ENCODE data around the gene CNTNAP3.
"Not testable (repeated sequence)": the region's sequence is repeated elsewhere in the genome, so short reads cannot be mapped to it uniquely, and the experiment has no call there.

The CNTNAP3 gene

DNA sequence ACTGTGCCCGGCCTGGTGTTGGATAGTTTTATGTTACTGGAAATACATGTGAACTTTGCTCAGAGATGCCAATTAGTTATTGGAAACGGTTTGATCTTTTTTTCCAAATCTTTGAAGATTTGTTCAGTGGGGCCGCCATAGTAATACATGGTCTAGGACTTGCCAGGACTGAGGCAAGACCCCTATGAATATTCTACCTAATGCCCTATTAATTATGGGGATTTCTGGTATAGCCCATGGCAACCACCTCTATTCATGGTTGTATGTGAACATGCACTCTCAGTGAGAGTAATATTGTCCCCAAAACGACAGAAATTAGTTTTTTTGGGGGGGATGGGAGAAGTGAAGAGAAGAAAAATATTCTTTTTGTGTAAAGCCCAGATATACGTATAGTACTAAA lies 220.3 kb downstream of the CNTNAP3 start:
- DNase-seq (ENCODE audit: low read depth) = not testable (repeated sequence)

GRCh38 chr9:39062966-39063365 lies 225.0 kb downstream of the CNTNAP3 start:
- peak; percentile 8 for DNase-seq (ENCODE audit: low read depth)

DNA sequence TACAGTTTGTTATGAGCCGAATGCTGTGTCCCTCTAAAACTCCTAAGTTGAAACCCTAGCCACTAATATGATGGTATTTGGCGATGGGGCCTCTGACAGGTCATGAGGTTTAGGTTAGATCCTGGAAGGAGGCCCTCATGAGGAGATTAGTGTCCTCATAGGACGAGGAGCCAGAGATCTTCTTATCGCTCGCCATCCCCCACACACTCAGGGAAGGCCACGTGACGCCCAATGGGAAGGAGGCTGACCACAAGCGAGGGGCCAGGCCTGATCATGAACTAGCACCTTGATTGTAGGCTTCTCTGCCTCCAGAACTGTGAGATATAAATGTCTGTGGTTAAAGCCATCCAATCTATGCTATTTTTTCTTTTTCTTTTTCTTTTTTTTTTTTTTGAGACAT lies 233.5 kb downstream of the CNTNAP3 start:
- DNase-seq (ENCODE audit: low read depth) = not testable (repeated sequence)

DNA sequence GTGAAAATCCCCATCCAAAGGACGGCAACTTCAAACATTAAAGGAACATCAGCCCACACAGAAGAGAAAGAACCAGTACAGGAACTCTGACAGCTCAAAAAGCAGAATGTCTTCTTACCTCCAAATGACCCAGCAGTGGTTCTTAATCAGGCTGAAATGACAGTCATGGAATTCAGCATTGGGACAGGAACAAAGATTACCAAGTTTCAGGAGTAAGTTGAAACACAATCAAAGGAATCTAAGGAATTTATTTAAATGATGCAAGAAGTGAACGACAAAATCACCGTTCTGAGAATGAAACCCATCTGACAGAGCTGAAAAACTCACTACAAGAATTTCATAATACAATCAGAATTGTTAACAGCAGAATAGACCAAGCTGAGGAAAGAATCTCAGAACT lies 241.1 kb downstream of the CNTNAP3 start:
- peak; percentile 8 for DNase-seq (ENCODE audit: low read depth)

GRCh38 chr9:39042352-39042803 lies 245.6 kb downstream of the CNTNAP3 start:
- not testable (repeated sequence) for DNase-seq (ENCODE audit: low read depth)

- not testable (repeated sequence) for DNase-seq (ENCODE audit: low read depth)
These were observed 246.2 kb downstream of the CNTNAP3 start for GRCh38 chr9:39041774-39042173.

- not testable (repeated sequence) for DNase-seq (ENCODE audit: low read depth)
These were observed 248.8 kb downstream of the CNTNAP3 start for GRCh38 chr9:39039148-39039547.

- not testable (repeated sequence) for DNase-seq (ENCODE audit: low read depth)
These were observed 249.7 kb downstream of the CNTNAP3 start for GRCh38 chr9:39038221-39038620.

DNA sequence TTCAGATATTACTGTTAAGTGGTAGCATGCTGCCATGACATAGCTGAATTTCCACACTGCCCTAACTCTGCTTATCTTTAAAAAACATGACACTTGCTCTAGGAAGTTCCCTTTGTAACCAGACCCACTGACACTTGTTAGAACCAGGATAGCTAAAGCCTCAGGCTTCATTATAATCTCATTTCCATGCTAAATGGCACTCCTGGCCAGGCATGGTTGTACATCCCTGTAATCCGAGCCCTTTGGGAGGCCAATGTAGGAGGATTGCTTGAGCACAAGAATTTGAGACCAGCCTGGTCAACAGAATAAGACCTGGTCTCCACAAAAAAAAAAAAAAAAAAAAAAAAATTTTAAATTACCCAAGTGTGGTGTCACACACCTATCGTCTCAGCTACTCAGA lies 254.1 kb downstream of the CNTNAP3 start:
- not testable (repeated sequence) for DNase-seq (ENCODE audit: low read depth)

- peak; percentile 96 for DNase-seq (ENCODE audit: low read depth)
These were observed 257.6 kb downstream of the CNTNAP3 start for GRCh38 chr9:39030204-39031019.

DNA sequence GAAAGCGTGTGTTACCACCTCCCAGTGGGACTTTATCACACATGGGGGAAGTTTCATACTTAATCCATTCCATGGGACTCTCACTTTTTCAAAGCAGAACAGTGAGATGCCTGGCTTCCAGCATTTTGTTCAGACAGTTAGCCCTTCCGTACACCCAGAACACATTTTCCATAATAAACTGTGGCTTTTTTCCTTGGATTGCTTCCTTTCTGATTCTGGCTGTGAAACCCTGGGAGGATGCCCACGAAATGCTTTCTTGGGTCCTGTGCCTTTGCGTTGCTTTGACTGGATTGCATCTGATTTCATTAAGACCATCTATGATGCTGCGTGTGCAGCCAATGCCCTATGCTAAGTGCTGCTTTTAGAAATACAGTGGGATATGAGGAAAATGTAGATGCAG lies 259.1 kb downstream of the CNTNAP3 start:
- DNase-seq (ENCODE audit: low read depth) = not testable (repeated sequence)

- not testable (repeated sequence) for DNase-seq (ENCODE audit: low read depth)
These were observed 259.8 kb downstream of the CNTNAP3 start for GRCh38 chr9:39028168-39028567.

DNA sequence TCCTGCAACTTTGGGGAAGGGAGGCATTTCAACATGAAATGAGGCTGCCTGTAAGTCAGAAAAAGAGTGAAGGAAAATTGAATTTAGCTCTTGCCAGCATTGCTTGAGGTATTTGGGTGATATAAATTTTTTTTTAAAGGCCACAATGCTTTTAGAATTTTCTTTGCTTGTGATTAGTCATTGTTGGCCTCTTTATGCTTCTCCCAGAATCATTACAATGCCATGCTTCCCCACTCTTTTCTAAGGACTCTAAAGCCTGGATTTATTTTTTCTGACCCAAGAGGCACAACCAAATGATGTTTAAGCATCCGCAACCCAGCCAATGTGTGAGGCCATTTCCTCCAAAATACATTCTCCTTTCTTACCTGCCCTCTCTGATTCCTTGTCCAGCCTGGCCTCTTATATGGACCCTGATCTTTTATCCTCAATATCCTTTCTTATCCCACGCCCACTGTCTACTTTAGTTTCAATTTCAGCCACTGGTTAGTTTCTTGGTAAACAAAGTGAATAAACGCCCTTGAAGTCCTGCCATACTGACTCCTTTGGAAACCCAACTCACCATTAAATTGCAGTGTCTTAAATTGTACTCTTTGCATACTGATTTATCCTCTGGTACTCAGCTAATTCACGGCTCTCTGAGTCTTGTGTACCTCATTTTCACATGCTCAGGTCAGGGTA lies 261.9 kb downstream of the CNTNAP3 start:
- not testable (repeated sequence) for DNase-seq (ENCODE audit: low read depth)

Data from HS-5 (cell line).